HepG2 (cell line): Measurements from ENCODE around the gene PRDM15. TPM values are rescaled to one million over a fixed set of nuclear protein-coding genes. Genes with fewer than 3 reads are reported as not detected.

Experiments used
- ATAC-seq: fragments of 200-7000 bp; cut with Tn5 transposase; 3 replicates; pipeline ENCODE4 v1.9.1; 2020; ENCODE audit warnings: mild to moderate bottlenecking, moderate library complexity
- BruUV-seq: library from RNA; stranded (reverse); fragments of 400-500 nt; replicated peaks from 2 replicates; lab custom pipeline; 2021; lab: Mats Ljungman, UMichigan
- CTCF ChIA-PET: fragments of 300-600 bp; formaldehyde crosslinking; extraction: SDS; loops from one replicate; lab custom pipeline; 2021; ENCODE audit warnings: low total read pairs, inconsistent platforms, low intra/inter-chr PET ratio; lab: Yijun Ruan, JAX
- POLR2A ChIA-PET: fragments of 350-600 bp; sonication (Branson Sonifier 250); formaldehyde crosslinking; loops from one replicate; lab custom pipeline; 2020; ENCODE audit warnings: antibody characterized with exemption, inconsistent platforms; lab: Yijun Ruan, JAX
- DNase-seq: peaks from one replicate; pipeline ENCODE4 v3.0.0-alpha.2; 2015; ENCODE audit warnings: low spot score
- FAIRE-seq: peaks from 3 replicates; lab custom pipeline; 2011; peaks lifted over from hg19 to GRCh38; lab: Jason Lieb, UNC
- H2AFZ ChIP-seq: one replicate; pipeline ENCODE4 v1.6.1; 2011; ENCODE audit warnings: low read length, inconsistent platforms
- H3K27ac ChIP-seq: fragments of 300-600 bp; 3 replicates; pipeline ENCODE4 v1.8.0; 2011; ENCODE audit warnings: mixed run types, mild to moderate bottlenecking, mixed read lengths, low read length, inconsistent platforms; ENCODE audit not compliant: insufficient read depth; ENCODE audit errors: extremely low read length
- H3K27me3 ChIP-seq, 2 experiments: fragments of 200-600 bp in 1 of 2; 2 replicates in 1 of 2; 3 replicates in 1 of 2; pipeline versions ENCODE4 v1.6.0 to v1.8.0; 2011; ENCODE audit warnings: low read length in 2 of 2, mild to moderate bottlenecking in 2 of 2, moderate library complexity in 2 of 2, inconsistent platforms in 1 of 2; ENCODE audit not compliant: insufficient read depth in 2 of 2, control insufficient read depth in 1 of 2
- H3K36me3 ChIP-seq, 2 experiments: fragments of 200-600 bp in 1 of 2; replicated peaks in 1 of 2; 2 replicates in 1 of 2; 3 replicates in 1 of 2; pipeline versions ENCODE4 v1.5.1 to v1.8.0; 2011; ENCODE audit warnings: low read length in 2 of 2, inconsistent platforms in 1 of 2; ENCODE audit not compliant: insufficient read depth in 2 of 2, control insufficient read depth in 1 of 2
- H3K4me1 ChIP-seq: 2 replicates; pipeline ENCODE4 v1.5.1; 2012; ENCODE audit warnings: low read length, inconsistent platforms; ENCODE audit not compliant: insufficient read depth
- H3K4me2 ChIP-seq: 2 replicates; pipeline ENCODE4 v1.6.0; 2011; ENCODE audit warnings: low read depth, low read length, inconsistent platforms
- H3K4me3 ChIP-seq, 3 experiments: fragments of 200-600 bp in 1 of 3; sonication (generic), shearing (Covaris generic) in 1 of 3; replicated peaks in 1 of 3; 2 replicates each; pipeline ENCODE4 v1.5.1; 2011 to 2016; ENCODE audit warnings: low read length in 3 of 3, inconsistent platforms in 2 of 3, low read depth in 2 of 3, mild to moderate bottlenecking in 2 of 3, control low read depth in 1 of 3, mixed read lengths in 1 of 3; ENCODE audit not compliant: insufficient read depth in 1 of 3
- H3K79me2 ChIP-seq: one replicate; pipeline ENCODE4 v1.6.1; 2011; ENCODE audit warnings: low read length, inconsistent platforms; ENCODE audit not compliant: insufficient read depth
- H3K9ac ChIP-seq: 2 replicates; pipeline ENCODE4 v1.6.0; 2011; ENCODE audit warnings: mild to moderate bottlenecking, low read depth, low read length, inconsistent platforms; ENCODE audit not compliant: insufficient read depth
- H3K9me3 ChIP-seq: 2 replicates; pipeline ENCODE4 v1.5.1; 2012; ENCODE audit warnings: mild to moderate bottlenecking, low read length
- H4K20me1 ChIP-seq: 2 replicates; pipeline ENCODE4 v1.6.0; 2011; ENCODE audit warnings: inconsistent platforms, mild to moderate bottlenecking, low read length, moderate library complexity; ENCODE audit not compliant: insufficient read depth
- EZH2 ChIP-seq: conservative IDR thresholded peaks from 2 replicates; pipeline ENCODE4 v1.6.1; 2012; ENCODE audit warnings: mild to moderate bottlenecking, low read depth, low read length, moderate library complexity
- JARID2 ChIP-seq: sonication (generic); formaldehyde crosslinking; IDR thresholded peaks from 2 replicates; pipeline ENCODE4 v1.8.1; 2023; ENCODE audit warnings: missing genetic modification reagents, inconsistent platforms; ENCODE audit not compliant: insufficient replicate concordance
- MYC ChIP-seq: sonication (generic); formaldehyde crosslinking; IDR thresholded peaks from 2 replicates; pipeline ENCODE4 v1.9.0; 2021; ENCODE audit warnings: missing genetic modification reagents, borderline replicate concordance
- SMAD9 ChIP-seq: sonication (generic); formaldehyde crosslinking; IDR thresholded peaks from 2 replicates; pipeline ENCODE4 v1.5.1; 2020; ENCODE audit warnings: mild to moderate bottlenecking, missing genetic modification reagents
- SMARCC2 ChIP-seq: fragments of 450-650 bp; IDR thresholded peaks from 2 replicates; pipeline ENCODE4 v1.6.1; 2017; ENCODE audit warnings: antibody characterized with exemption, mild to moderate bottlenecking
- ZBTB7B ChIP-seq: sonication (generic); formaldehyde crosslinking; IDR thresholded peaks from 2 replicates; pipeline ENCODE4 v1.4.0; 2020; ENCODE audit warnings: missing genetic modification reagents
- ZNF160 ChIP-seq: sonication (generic); formaldehyde crosslinking; IDR thresholded peaks from 2 replicates; pipeline ENCODE4 v1.8.0; 2022; ENCODE audit warnings: mild to moderate bottlenecking, inconsistent platforms, missing genetic modification reagents
- WGBS: methylation state at CpG from one replicate; pipeline ENCODE4 v1.1.6; 2017; ENCODE audit warnings: low lambda C conversion rate; 5-methylcytosine and 5-hydroxymethylcytosine counted together
- in situ Hi-C: cut with HindIII; loops from 2 replicates; pipeline ENCODE4 v1.10.0; 2017; ENCODE audit warnings: low pct_unique_long_range_greater_than_20kb; ENCODE audit not compliant: extremely low pct_ligation_motif_present
- intact Hi-C: fragments of 100-400 bp; cut with micrococcal nuclease; formaldehyde crosslinking; loops from one replicate; pipeline ENCODE4 v1.10.0; 2022; ENCODE audit not compliant: unreplicated experiment
- polyA plus RNA-seq, 8 experiments: library from polyadenylated mRNA; depleted of rRNA in 3 of 8; stranded (reverse) in 7 of 8; unstranded in 1 of 8; fragments of >200 nt; fragmentation: Illumina TruSeq in 4 of 8; extraction: Trizol in 4 of 8; gene quantifications; 2 replicates each; pipeline versions ENCODE4 v1.2.1 to v1.2.3, GENCODE V29; 2011 to 2016; ENCODE audit warnings: low read depth in 4 of 8, missing spikeins in 1 of 8, mixed read lengths in 1 of 8; ENCODE audit not compliant: insufficient read depth in 1 of 8
- total RNA-seq, 5 experiments: library from RNA; depleted of rRNA; stranded (reverse); fragments of >200 nt; fragmentation: Illumina TruSeq; extraction: Trizol; gene quantifications; 2 replicates each; pipeline ENCODE4 v1.2.3, GENCODE V29; 2016; ENCODE audit warnings: low read depth in 1 of 5
- TF ChIP-seq, protein P1 (sequence below): sonication (generic); formaldehyde crosslinking; IDR thresholded peaks from 2 replicates; pipeline ENCODE4 v1.4.0; 2020; ENCODE audit warnings: mild to moderate bottlenecking, missing genetic modification reagents

The PRDM15 gene
- total and polyA plus RNA-seq, 2 of the 13 experiments (the other 11 are each of a cell fraction or from before 2014, with no cell fraction given), result 4.0 to 6.9 TPM

DNA sequence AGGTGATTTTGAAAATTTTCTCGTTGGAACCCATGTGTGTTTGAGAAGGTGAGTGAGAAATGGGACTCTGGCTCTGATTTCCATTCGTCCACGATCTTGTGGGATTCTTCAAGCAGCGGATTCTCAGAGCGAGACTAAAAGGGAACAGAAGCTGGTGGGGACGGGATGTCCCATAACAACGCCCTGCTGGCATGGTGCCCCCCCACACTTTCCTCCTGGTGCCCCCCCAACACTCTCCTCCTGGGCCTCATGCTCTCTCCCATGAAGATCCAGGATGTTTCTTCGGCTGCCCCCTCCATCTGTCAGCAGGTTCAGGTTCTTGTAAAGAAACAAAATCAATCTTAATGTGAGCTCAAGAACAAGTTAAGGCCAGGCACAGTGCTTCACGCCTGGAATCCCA lies 29.1 kb downstream of the PRDM15 start:
- Histone ChIP-seq H3K36me3 (peaks cover 5 to 23% of the 10 kb centered on the region in 2 experiments; a peak in 4 of 5 replicates), H3K9me3 (no peaks in the 10 kb centered on the region), H3K4me2 (no peak overlapping the region), H4K20me1 (no peaks in the 10 kb centered on the region), H3K4me1 (no peaks in the 10 kb centered on the region), H3K27me3 (no peaks in the 10 kb centered on the region), H2AFZ (no peak overlapping the region), H3K27ac (no peak overlapping the region), H3K4me3 (no peak overlapping the region), H3K79me2 (no peaks in the 10 kb centered on the region), H3K9ac (no peak overlapping the region)
- BruUV-seq, result no TSS peak
- WGBS, result 95% methylated on average over 9 of the region's 9 CpGs
- intact Hi-C loops, result no loop called here
- FAIRE-seq, result no peak
- no peak for ATAC-seq
- DNase-seq, result no peak
- TF ChIP-seq SMAD9 (CRISPR knock-in tag) (no peak), ZBTB7B (CRISPR knock-in tag) (no peak), ZNF160 (no peak), EZH2 (no peak), SMARCC2 (no peak), MYC (CRISPR knock-in tag) (no peak), JARID2 (CRISPR knock-in tag) (no peak)
- TF ChIP-seq, protein P1, sequence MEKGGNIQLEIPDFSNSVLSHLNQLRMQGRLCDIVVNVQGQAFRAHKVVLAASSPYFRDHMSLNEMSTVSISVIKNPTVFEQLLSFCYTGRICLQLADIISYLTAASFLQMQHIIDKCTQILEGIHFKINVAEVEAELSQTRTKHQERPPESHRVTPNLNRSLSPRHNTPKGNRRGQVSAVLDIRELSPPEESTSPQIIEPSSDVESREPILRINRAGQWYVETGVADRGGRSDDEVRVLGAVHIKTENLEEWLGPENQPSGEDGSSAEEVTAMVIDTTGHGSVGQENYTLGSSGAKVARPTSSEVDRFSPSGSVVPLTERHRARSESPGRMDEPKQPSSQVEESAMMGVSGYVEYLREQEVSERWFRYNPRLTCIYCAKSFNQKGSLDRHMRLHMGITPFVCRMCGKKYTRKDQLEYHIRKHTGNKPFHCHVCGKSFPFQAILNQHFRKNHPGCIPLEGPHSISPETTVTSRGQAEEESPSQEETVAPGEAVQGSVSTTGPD, result no peak
- ChIA-PET POLR2A (no interaction called here), CTCF (no interaction called here)
- in situ Hi-C loops, result no loop called here
